A673 (cell line): ENCODE data around the gene TSGA10IP. TPM values are rescaled to one million over a fixed set of nuclear protein-coding genes. Genes with fewer than 3 reads are reported as not detected.

ENCODE experiments used
- BruUV-seq: library from RNA; stranded (reverse); fragments of 400-500 nt; replicated peaks from 2 replicates; lab custom pipeline; 2021; lab: Mats Ljungman, UMichigan
- CTCF ChIA-PET: fragments of 300-600 bp; sonication (Branson Sonifier 250); formaldehyde crosslinking; loops from one replicate; lab custom pipeline; 2022; ENCODE audit warnings: antibody characterized with exemption; lab: Charles Lee
- POLR2A ChIA-PET: fragments of 300-600 bp; sonication (Branson Sonifier 250); formaldehyde crosslinking; loops from one replicate; lab custom pipeline; 2022; ENCODE audit warnings: antibody characterized with exemption; ENCODE audit not compliant: low non-redundant PET; lab: Charles Lee
- DNase-seq: peaks from one replicate; pipeline ENCODE4 v3.0.0-alpha.2; 2015; ENCODE audit warnings: low spot score
- H3K27ac ChIP-seq: fragments of 200-600 bp; sonication (generic); 2 replicates; pipeline ENCODE4 v1.5.1; 2016; ENCODE audit warnings: mixed run types, low read depth, mild to moderate bottlenecking, mixed read lengths, antibody characterized with exemption, low read length; ENCODE audit not compliant: poor library complexity, severe bottlenecking
- H3K27me3 ChIP-seq: fragments of 200-600 bp; sonication (generic); replicated peaks from 2 replicates; pipeline ENCODE4 v1.6.1; 2017; ENCODE audit warnings: mixed run types, low read depth, mild to moderate bottlenecking, mixed read lengths, antibody characterized with exemption, low read length; ENCODE audit not compliant: insufficient read depth, poor library complexity
- H3K36me3 ChIP-seq: fragments of 200-600 bp; sonication (generic); 2 replicates; pipeline ENCODE4 v1.6.1; 2016; ENCODE audit warnings: mixed run types, mild to moderate bottlenecking, mixed read lengths, antibody characterized with exemption, low read length; ENCODE audit not compliant: insufficient read depth, poor library complexity, severe bottlenecking
- H3K4me1 ChIP-seq: fragments of 200-600 bp; sonication (generic); 2 replicates; pipeline ENCODE4 v1.6.1; 2017; ENCODE audit warnings: mixed run types, mild to moderate bottlenecking, mixed read lengths, antibody characterized with exemption, low read length; ENCODE audit not compliant: insufficient read depth, poor library complexity, severe bottlenecking
- H3K4me3 ChIP-seq: fragments of 200-600 bp; sonication (generic); 2 replicates; pipeline ENCODE4 v1.5.1; 2016; ENCODE audit warnings: low read depth, mixed run types, mild to moderate bottlenecking, mixed read lengths, low read length; ENCODE audit not compliant: poor library complexity, severe bottlenecking
- H3K9me3 ChIP-seq: fragments of 200-600 bp; sonication (generic); 2 replicates; pipeline ENCODE4 v1.6.1; 2016; ENCODE audit warnings: mixed run types, low read depth, mild to moderate bottlenecking, mixed read lengths, antibody characterized with exemption, low read length; ENCODE audit not compliant: poor library complexity, severe bottlenecking
- CTCF ChIP-seq: fragments of 300-800, 200-600 bp; sonication (generic); conservative IDR thresholded peaks from 2 replicates; pipeline ENCODE4 v1.5.1; 2017; ENCODE audit warnings: low read depth, mild to moderate bottlenecking, antibody characterized with exemption, low read length, moderate library complexity, mixed read lengths
- EZH2 ChIP-seq: fragments of 200-600 bp; sonication (generic); IDR thresholded peaks from 2 replicates; pipeline ENCODE4 v1.6.1; 2017; ENCODE audit warnings: borderline replicate concordance, low read depth, mild to moderate bottlenecking, mixed read lengths, antibody characterized with exemption, low read length; ENCODE audit not compliant: poor library complexity, severe bottlenecking
- intact Hi-C: fragments of 100-400 bp; cut with micrococcal nuclease; formaldehyde crosslinking; loops from one replicate; pipeline ENCODE4 v1.10.0; 2022; ENCODE audit not compliant: unreplicated experiment
- total RNA-seq: library from RNA; stranded (reverse); gene quantifications from 2 replicates; pipeline ENCODE4 v1.2.3, GENCODE V29; 2021

The TSGA10IP gene
- total RNA-seq, 1 experiment from 2014 or later, result not detected

- Histone ChIP-seq H3K36me3 (peaks cover 12% of the 10 kb centered on the region), H3K9me3 (no peaks in the 10 kb centered on the region), H3K4me1 (no peaks in the 10 kb centered on the region), H3K27ac (no peak overlapping the region), H3K4me3 (no peak overlapping the region), H3K27me3 (no peaks in the 10 kb centered on the region)
- ChIA-PET POLR2A (no interaction called here), CTCF (no interaction called here)
- DNase-seq, result no peak
- TF ChIP-seq CTCF (no peak), EZH2 (no peak)
- no TSS peak for BruUV-seq
- intact Hi-C loops, result no loop called here
Measured at GRCh38 chr11:65925397-65925796, 19.9 kb upstream of the TSGA10IP start.

- TF ChIP-seq EZH2 (no peak), CTCF (no peak)
- no TSS peak for BruUV-seq
- ChIA-PET POLR2A (no interaction called here), CTCF (no interaction called here)
- Histone ChIP-seq H3K27ac (no peak overlapping the region), H3K4me3 (no peak overlapping the region), H3K4me1 (no peaks in the 10 kb centered on the region), H3K27me3 (no peaks in the 10 kb centered on the region), H3K9me3 (no peaks in the 10 kb centered on the region), H3K36me3 (peaks cover under 1% of the 10 kb centered on the region)
- intact Hi-C loops, result no loop called here
- DNase-seq, result no peak
Measured at GRCh38 chr11:65927904-65928397, 17.3 kb upstream of the TSGA10IP start.

- Histone ChIP-seq H3K4me1 (no peaks in the 10 kb centered on the region), H3K36me3 (no peaks in the 10 kb centered on the region), H3K9me3 (no peaks in the 10 kb centered on the region), H3K27ac (no peak overlapping the region), H3K27me3 (no peaks in the 10 kb centered on the region), H3K4me3 (no peak overlapping the region)
- no TSS peak for BruUV-seq
- ChIA-PET POLR2A (no interaction called here), CTCF (no interaction called here)
- no peak for DNase-seq
- TF ChIP-seq EZH2, result no peak
- TF ChIP-seq CTCF, result no peak
- intact Hi-C loops, result no loop called here
Measured at GRCh38 chr11:65928667-65929066, 16.6 kb upstream of the TSGA10IP start.
